HG03097 (cell line): ENCODE data around the gene MAPK8IP3.

ENCODE experiments used
- ATAC-seq: cut with Tn5 transposase; IDR thresholded peaks from one replicate; pipeline ENCODE4 v1.9.1; 2021; ENCODE audit not compliant: unreplicated experiment, low FRiP score

MAPK8IP3 gene, protein sequence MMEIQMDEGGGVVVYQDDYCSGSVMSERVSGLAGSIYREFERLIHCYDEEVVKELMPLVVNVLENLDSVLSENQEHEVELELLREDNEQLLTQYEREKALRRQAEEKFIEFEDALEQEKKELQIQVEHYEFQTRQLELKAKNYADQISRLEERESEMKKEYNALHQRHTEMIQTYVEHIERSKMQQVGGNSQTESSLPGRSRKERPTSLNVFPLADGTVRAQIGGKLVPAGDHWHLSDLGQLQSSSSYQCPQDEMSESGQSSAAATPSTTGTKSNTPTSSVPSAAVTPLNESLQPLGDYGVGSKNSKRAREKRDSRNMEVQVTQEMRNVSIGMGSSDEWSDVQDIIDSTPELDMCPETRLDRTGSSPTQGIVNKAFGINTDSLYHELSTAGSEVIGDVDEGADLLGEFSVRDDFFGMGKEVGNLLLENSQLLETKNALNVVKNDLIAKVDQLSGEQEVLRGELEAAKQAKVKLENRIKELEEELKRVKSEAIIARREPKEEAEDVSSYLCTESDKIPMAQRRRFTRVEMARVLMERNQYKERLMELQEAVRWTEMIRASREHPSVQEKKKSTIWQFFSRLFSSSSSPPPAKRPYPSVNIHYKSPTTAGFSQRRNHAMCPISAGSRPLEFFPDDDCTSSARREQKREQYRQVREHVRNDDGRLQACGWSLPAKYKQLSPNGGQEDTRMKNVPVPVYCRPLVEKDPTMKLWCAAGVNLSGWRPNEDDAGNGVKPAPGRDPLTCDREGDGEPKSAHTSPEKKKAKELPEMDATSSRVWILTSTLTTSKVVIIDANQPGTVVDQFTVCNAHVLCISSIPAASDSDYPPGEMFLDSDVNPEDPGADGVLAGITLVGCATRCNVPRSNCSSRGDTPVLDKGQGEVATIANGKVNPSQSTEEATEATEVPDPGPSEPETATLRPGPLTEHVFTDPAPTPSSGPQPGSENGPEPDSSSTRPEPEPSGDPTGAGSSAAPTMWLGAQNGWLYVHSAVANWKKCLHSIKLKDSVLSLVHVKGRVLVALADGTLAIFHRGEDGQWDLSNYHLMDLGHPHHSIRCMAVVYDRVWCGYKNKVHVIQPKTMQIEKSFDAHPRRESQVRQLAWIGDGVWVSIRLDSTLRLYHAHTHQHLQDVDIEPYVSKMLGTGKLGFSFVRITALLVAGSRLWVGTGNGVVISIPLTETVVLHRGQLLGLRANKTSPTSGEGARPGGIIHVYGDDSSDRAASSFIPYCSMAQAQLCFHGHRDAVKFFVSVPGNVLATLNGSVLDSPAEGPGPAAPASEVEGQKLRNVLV (N-terminal part only)

DNA sequence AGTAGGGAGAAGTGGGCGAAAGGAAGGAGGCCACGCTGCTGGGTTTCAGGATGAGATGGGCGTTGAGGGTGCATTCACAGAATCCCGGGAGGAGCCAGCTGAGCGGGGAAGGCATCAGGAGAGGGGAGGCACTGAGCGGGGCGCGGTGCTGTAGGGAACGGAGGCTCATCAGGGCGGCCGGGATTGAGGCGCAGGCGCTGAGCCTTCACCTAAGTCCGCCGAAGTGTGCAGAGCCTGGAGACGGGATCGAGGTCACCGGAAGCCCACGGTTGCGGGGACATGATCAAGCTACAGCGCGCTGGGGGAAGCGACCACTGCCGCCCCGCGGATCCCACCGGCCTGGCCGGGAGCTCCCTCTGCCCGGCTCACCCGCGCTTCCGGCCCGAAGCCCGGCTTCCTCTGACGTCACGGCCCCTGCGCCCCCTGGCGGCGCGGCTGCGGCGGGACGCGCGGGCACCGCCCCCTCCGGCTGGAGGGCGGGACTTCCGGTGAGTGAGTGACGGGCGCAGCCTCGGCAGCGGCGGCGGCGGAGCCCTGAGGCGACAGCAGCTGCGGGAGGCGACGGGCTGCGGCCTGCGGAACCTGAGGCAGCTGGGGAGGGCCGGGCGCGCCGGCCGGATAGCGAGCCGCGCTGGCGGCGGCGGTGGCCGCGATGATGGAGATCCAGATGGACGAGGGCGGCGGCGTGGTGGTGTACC lies at the start of gene MAPK8IP3:
Gene MAPK8IP3 (plus strand): TSS at position 508 of the 698 bp plus-strand sequence. CDS start 145 bp downstream, at position 653.
- peak; percentile 79 for ATAC-seq

DNA sequence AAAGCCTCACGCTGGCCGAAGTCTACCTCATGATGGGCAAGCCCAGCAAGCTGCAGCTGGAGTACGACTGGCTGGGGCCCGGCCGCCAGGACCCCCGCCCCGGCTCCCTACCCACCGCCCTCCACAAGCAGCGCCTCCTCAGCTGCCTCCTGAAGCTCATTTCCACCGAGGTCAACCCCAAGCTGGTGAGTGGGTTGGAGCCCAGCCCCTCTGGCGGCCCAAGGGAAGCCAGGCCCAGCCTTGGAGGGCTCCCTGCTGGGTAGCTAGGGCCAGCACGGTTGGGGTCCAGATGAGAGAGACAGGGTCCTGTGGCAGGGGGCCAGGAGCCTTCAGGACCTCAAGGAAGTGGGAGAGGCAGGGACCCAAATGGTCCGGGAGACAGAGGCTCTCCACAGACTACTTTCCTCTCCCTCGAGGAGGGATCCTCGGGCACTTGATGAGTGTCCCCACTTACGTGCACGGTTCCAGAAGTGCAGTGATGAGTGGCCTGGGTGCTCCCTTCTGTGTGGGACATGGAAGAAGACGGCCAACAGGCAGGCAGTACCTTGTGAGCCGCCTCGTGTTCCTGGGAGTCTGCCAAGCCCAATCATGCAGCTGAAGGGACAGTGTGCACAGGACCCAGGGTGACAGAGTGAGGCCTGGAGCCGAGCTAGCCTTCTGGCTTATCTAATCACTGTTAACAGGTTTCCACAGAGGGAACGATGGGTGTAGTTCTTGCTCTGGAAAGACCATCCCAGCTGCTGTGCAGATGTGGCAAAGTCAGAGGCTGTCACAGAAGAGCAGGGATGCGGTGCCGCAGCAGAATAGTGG lies 49.0 kb upstream of the MAPK8IP3 start:
- ATAC-seq: no peak

DNA sequence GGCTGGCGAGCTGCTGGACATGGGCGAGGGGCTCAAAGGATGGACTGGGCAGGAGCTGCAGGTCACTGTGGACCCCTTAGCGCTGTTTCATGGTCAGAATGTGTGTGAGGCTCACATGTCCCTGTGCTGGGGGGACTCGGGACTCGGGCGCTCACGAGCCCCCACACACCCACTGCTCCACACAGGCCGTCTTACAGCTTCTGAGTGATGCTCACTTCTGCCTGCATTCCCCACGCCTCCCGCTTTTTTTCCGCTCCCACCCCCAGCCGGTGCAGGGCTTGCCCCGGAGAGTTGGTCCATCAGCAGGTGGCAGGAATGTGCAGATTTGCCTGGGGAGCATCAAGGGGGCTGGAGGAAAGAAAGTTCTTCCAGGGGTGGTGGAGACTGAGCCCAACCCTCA lies 48.2 kb upstream of the MAPK8IP3 start:
- ATAC-seq: no peak

GRCh38 chr16:1659031-1659430 lies 47.0 kb upstream of the MAPK8IP3 start:
- no peak for ATAC-seq

DNA sequence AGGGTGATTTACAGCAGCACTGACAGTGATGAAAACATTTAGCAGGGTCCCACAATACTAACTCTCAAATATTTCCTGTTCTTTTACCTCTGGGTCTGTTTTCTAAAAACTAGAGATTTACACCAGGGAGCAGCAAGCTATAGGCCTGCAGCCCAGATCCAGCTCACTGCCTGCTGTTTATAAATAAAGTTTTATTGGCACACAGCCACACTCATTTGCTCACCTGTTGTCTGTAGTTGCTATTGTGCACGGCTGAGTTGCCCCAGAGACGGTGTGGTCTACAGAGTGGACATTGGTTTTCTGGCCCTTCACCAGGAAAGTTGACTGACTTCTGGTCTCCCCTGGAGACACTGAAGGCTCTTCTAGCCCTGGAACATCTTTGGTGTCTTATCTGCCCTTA lies 44.2 kb upstream of the MAPK8IP3 start:
- no peak for ATAC-seq

DNA sequence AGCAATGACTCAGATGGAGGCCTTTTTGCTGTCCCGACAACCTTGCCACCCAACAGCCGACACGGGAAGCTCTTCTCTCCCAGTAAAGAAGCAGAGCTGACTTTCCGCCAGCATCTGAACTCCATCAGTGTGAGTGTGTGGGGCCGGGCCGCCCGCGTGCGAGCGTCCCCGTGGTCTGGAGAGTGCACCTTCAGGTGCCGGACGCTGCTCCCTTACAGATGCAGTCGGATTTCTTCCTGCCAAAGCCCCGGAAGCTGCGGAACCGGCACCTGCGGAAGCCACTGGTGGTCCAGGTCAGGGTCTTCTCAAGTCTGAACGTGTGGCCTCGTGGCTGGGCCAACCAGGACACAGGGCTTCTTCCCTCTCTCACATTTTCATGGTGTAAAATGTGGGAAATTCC lies 43.5 kb upstream of the MAPK8IP3 start:
- no peak for ATAC-seq

- ATAC-seq: no peak
These were observed 40.2 kb upstream of the MAPK8IP3 start for GRCh38 chr16:1665829-1666228.

- no peak for ATAC-seq
These were observed 39.7 kb upstream of the MAPK8IP3 start for GRCh38 chr16:1666316-1666715.

GRCh38 chr16:1667271-1667670 lies 38.7 kb upstream of the MAPK8IP3 start:
- ATAC-seq: no peak

DNA sequence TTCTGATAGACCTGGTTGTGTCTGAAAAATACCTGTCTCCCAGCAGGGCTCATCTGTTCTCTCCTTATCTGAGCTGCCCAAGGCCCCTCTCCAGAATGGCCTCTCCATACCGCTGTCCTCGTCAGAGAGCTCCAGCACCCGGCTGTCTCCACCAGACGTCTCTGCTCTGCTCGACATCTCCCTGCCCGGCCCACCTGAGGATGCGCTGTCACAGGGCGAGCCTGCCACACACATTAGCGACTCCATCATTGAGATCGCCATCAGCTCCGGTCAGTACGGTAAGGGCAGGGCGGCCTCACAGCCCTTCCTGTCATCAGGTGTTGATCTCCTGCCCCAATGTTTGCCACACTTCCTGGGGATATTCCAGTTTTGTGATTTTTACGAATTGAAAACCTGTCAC lies 38.1 kb upstream of the MAPK8IP3 start:
- no peak for ATAC-seq

- ATAC-seq: no peak
These were observed 37.2 kb upstream of the MAPK8IP3 start for GRCh38 chr16:1668612-1669319.

DNA sequence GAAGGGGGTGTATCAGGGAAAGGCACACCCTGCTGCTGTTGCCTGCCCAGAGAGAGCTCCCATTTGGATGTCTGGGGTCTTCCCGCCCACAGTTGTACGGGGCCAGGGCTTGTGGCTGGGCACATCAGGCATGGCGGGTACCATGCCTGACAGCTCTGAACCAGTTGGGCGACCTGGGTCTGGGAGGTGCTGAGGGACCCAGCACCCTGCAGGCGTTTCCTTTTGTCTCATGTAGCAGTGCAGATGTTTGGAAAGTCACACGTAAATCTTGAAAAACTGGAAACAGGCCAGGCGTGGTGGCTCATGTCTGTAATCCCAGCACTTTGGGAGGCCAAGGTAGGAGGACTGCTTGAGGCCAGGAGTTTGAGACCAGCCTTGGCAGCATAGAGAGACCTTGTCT lies 36.3 kb upstream of the MAPK8IP3 start:
- no peak for ATAC-seq

- ATAC-seq: no peak
These were observed 35.6 kb upstream of the MAPK8IP3 start for GRCh38 chr16:1670371-1670770.

- no peak for ATAC-seq
These were observed 35.1 kb upstream of the MAPK8IP3 start for GRCh38 chr16:1670866-1671265.

GRCh38 chr16:1673424-1674151 lies 32.4 kb upstream of the MAPK8IP3 start:
- ATAC-seq: no peak

- ATAC-seq: no peak
These were observed 31.7 kb upstream of the MAPK8IP3 start for GRCh38 chr16:1674306-1674705.

DNA sequence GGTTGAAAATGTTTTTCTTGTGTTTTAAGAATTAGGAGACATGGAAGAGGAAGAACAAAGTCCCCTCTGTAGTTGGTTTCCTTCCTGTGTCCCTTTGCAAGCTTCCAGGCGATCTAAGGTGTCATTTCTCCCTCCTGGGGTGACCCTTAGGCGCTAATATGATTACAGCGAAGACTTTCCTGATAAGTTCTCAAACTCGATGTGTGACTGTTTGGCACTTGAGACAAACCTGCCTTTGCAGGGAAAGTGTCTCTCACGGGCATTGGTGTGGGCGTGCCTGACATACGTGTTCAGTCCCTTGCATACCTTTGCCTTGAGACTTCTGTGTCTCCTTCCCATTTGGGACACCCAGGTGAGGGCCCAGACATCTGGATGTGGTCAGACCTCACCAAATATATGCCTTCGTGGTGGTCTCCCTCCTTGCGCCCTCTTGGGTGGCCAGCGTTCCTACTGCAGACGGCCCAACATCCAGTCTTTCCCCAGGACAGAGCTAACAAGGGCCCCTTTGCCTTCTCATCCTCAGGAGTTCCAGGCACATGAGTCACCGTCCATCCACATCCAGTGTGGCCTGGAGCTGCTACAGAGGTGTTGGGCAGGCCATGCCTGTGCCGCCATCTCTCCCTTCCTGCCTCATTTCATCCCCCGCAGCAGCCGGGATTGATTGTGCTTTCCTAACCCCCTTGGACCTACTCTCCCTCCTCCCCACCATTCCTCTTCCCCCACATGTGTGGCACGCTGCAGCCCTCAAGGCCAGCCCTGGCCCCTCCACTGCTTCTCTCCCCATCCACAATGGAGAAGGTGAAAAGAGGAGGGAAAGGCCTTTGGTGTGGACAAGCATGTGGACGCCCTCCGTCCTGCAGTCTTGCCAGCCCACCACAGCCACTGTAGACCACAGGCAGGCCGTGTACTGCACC lies 31.0 kb upstream of the MAPK8IP3 start:
- no peak for ATAC-seq
